ENCODE results near the gene ROMO1. TPM values are rescaled to one million over a fixed set of nuclear protein-coding genes. Genes with fewer than 3 reads are reported as not detected.

Gene ROMO1
- total RNA-seq, 1 donor from 2014 or later: 248 TPM

GRCh38 chr20:35699957-35700624 is 886 bp downstream of the ROMO1 start:
- peak overlapping the region; percentile 79 to 89 for H3K4me3 ChIP-seq
- H3K4me1 ChIP-seq: peaks cover 24% of the 10 kb centered on the region
- H3K27me3 ChIP-seq: no peaks in the 10 kb centered on the region
- DNase-seq (ENCODE audit: extremely low spot score in 2 of 2): peak in 1 of 2 donors; percentile 2
- TF ChIP-seq POLR2AphosphoS5 (IDR thresholded peaks at IDR 0.05; ENCODE audit: insufficient read depth in 1 of 2, low read depth in 1 of 2) (no peak), CTCF (IDR thresholded peaks at IDR 0.05) (no peak), POLR2A (IDR thresholded peaks at IDR 0.05) (no peak)
- peaks cover 5 to 47% of the 10 kb centered on the region in 2 donors for H3K36me3 ChIP-seq
- intact Hi-C loops (cut with DNase I): loop anchor here (2.0 kb wide), 1 partner anchor 43 kb away; the partner anchor contains the start of gene RBM39
- no peaks in the 10 kb centered on the region for H3K9me3 ChIP-seq
- peak overlapping the region; percentile 84 for H3K27ac ChIP-seq

- H3K36me3 ChIP-seq: peaks cover 5 to 50% of the 10 kb centered on the region in 2 donors
- intact Hi-C loops (cut with DNase I): no loop called here
- peak in 1 of 2 donors; percentile 34 for DNase-seq (ENCODE audit: extremely low spot score in 2 of 2)
- no peak overlapping the region for H3K4me3 ChIP-seq
- H3K4me1 ChIP-seq: peaks cover 29% of the 10 kb centered on the region
- no peaks in the 10 kb centered on the region for H3K9me3 ChIP-seq
- no peaks in the 10 kb centered on the region for H3K27me3 ChIP-seq
- TF ChIP-seq CTCF (IDR thresholded peaks at IDR 0.05) (no peak), POLR2AphosphoS5 (IDR thresholded peaks at IDR 0.05; ENCODE audit: insufficient read depth in 1 of 2, low read depth in 1 of 2) (no peak), POLR2A (IDR thresholded peaks at IDR 0.05) (no peak)
- no peak overlapping the region for H3K27ac ChIP-seq
Measured at GRCh38 chr20:35700625-35701148, 1.5 kb downstream of the ROMO1 start.

- Histone ChIP-seq H3K27me3 (no peaks in the 10 kb centered on the region), H3K36me3 (peaks cover 5 to 64% of the 10 kb centered on the region in 2 donors), H3K4me1 (peaks cover 30% of the 10 kb centered on the region), H3K27ac (no peak overlapping the region), H3K4me3 (no peak overlapping the region), H3K9me3 (no peaks in the 10 kb centered on the region)
- intact Hi-C loops (cut with DNase I): no loop called here
- TF ChIP-seq CTCF (IDR thresholded peaks at IDR 0.05) (no peak), POLR2AphosphoS5 (IDR thresholded peaks at IDR 0.05; ENCODE audit: insufficient read depth in 1 of 2, low read depth in 1 of 2) (no peak), POLR2A (IDR thresholded peaks at IDR 0.05) (no peak)
- peak in 1 of 2 donors; percentile 60 for DNase-seq (ENCODE audit: extremely low spot score in 2 of 2)
Measured at GRCh38 chr20:35702051-35702823, 3.0 kb downstream of the ROMO1 start.

- Histone ChIP-seq H3K9me3 (no peaks in the 10 kb centered on the region), H3K27me3 (no peaks in the 10 kb centered on the region), H3K36me3 (peaks cover 5 to 71% of the 10 kb centered on the region in 2 donors), H3K4me1 (peaks cover 30% of the 10 kb centered on the region), H3K4me3 (no peak overlapping the region), H3K27ac (no peak overlapping the region)
- no peak for TF ChIP-seq CTCF (IDR thresholded peaks at IDR 0.05)
- no peak for TF ChIP-seq POLR2A (IDR thresholded peaks at IDR 0.05)
- TF ChIP-seq POLR2AphosphoS5 (IDR thresholded peaks at IDR 0.05; ENCODE audit: insufficient read depth in 1 of 2, low read depth in 1 of 2): no peak
- DNase-seq (ENCODE audit: extremely low spot score in 2 of 2): no peak
- intact Hi-C loops (cut with DNase I): no loop called here
Measured at GRCh38 chr20:35702824-35703695, 3.9 kb downstream of the ROMO1 start.

Measured in vagina (tissue), 2 donors.